GM12872 (cell line): ENCODE measurements around the gene XPO5.

Experiments
- CTCF ChIP-seq: IDR thresholded peaks from 3 replicates; pipeline ENCODE4 v1.5.1; 2011; ENCODE audit warnings: low read depth, mild to moderate bottlenecking, low read length, moderate library complexity; ENCODE audit not compliant: insufficient read depth

The XPO5 gene

GRCh38 chr6:43521836-43522235 lies 54.0 kb downstream of the XPO5 start:
- no peak for TF ChIP-seq CTCF

- TF ChIP-seq CTCF: no peak
Measured at GRCh38 chr6:43520097-43520496, 55.7 kb downstream of the XPO5 start.

GRCh38 chr6:43517505-43518357 lies 58.1 kb downstream of the XPO5 start:
- no peak for TF ChIP-seq CTCF

GRCh38 chr6:43516697-43517504 lies 58.9 kb downstream of the XPO5 start, which contains the start of the genes POLR1C and YIPF3:
TSS of gene POLR1C (plus strand) at chr6:43517089. CDS start at chr6:43517110, 21 bp downstream.
TSS of gene YIPF3 (minus strand) at chr6:43516926. CDS start at chr6:43516807, 119 bp downstream.
- TF ChIP-seq CTCF: no peak

GRCh38 chr6:43516367-43516696 lies 59.5 kb downstream of the XPO5 start:
- TF ChIP-seq CTCF: no peak

- TF ChIP-seq CTCF: no peak
Measured at GRCh38 chr6:43515808-43516207, 60.0 kb downstream of the XPO5 start.

- TF ChIP-seq CTCF: no peak
Measured at GRCh38 chr6:43511824-43512415, 63.9 kb downstream of the XPO5 start.
